Endothelial cell (in vitro differentiated cells): ENCODE data around the gene TRMT13. TPM values are rescaled to one million over a fixed set of nuclear protein-coding genes. Genes with fewer than 3 reads are reported as not detected.

Experiments used
- DNase-seq: peaks from one replicate; pipeline ENCODE4 v3.0.0; 2021; ENCODE audit warnings: low spot score
- H3K27ac Mint-ChIP-seq: one replicate; pipeline ENCODE4 v1.8.0; 2021; ENCODE audit warnings: mixed read lengths, inconsistent platforms; ENCODE audit not compliant: unreplicated experiment
- H3K27me3 Mint-ChIP-seq: one replicate; pipeline ENCODE4 v1.8.0; 2021; ENCODE audit warnings: mild to moderate bottlenecking, moderate library complexity, mixed read lengths, inconsistent platforms; ENCODE audit not compliant: unreplicated experiment
- H3K36me3 Mint-ChIP-seq: one replicate; pipeline ENCODE4 v1.8.0; 2021; ENCODE audit warnings: mild to moderate bottlenecking, low read depth, mixed read lengths, inconsistent platforms; ENCODE audit not compliant: unreplicated experiment
- H3K4me1 Mint-ChIP-seq: one replicate; pipeline ENCODE4 v1.8.0; 2021; ENCODE audit warnings: mild to moderate bottlenecking, mixed read lengths, inconsistent platforms; ENCODE audit not compliant: unreplicated experiment
- H3K4me3 Mint-ChIP-seq: one replicate; pipeline ENCODE4 v1.8.0; 2021; ENCODE audit warnings: mild to moderate bottlenecking, mixed read lengths, inconsistent platforms; ENCODE audit not compliant: unreplicated experiment
- H3K9me3 Mint-ChIP-seq: one replicate; pipeline ENCODE4 v1.8.0; 2021; ENCODE audit warnings: mixed read lengths, inconsistent platforms; ENCODE audit not compliant: unreplicated experiment
- total RNA-seq: library from RNA; stranded (reverse); fragmentation: NEBNext Ultra II Directional; extraction: Animal tissue kit (Norgen Biotek cat#: 25700); gene quantifications from one replicate; pipeline ENCODE4 v1.2.1, GENCODE V29; 2021; ENCODE audit not compliant: unreplicated experiment
- TF ChIP-seq, protein P1 (sequence below): fragments of 200-600 bp; sonication (generic); IDR thresholded peaks from one replicate; pipeline ENCODE4 v1.5.0; 2021; ENCODE audit warnings: antibody characterized with exemption; ENCODE audit not compliant: unreplicated experiment

TRMT13 gene
- total RNA-seq, 1 donor from 2014 or later: 10.5 TPM

- no peak overlapping the region for H3K4me3 Mint-ChIP-seq
- TF ChIP-seq, protein P1, sequence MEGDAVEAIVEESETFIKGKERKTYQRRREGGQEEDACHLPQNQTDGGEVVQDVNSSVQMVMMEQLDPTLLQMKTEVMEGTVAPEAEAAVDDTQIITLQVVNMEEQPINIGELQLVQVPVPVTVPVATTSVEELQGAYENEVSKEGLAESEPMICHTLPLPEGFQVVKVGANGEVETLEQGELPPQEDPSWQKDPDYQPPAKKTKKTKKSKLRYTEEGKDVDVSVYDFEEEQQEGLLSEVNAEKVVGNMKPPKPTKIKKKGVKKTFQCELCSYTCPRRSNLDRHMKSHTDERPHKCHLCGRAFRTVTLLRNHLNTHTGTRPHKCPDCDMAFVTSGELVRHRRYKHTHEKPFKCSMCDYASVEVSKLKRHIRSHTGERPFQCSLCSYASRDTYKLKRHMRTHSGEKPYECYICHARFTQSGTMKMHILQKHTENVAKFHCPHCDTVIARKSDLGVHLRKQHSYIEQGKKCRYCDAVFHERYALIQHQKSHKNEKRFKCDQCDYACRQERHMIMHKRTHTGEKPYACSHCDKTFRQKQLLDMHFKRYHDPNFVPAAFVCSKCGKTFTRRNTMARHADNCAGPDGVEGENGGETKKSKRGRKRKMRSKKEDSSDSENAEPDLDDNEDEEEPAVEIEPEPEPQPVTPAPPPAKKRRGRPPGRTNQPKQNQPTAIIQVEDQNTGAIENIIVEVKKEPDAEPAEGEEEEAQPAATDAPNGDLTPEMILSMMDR: no peak
- H3K27me3 Mint-ChIP-seq: peaks cover 2% of the 10 kb centered on the region
- H3K9me3 Mint-ChIP-seq: no peaks in the 10 kb centered on the region
- no peaks in the 10 kb centered on the region for H3K4me1 Mint-ChIP-seq
- H3K27ac Mint-ChIP-seq: no peak overlapping the region
- no peaks in the 10 kb centered on the region for H3K36me3 Mint-ChIP-seq
- DNase-seq: no peak
Measured at GRCh38 chr1:100122177-100122576, 10.8 kb upstream of the TRMT13 start.

GRCh38 chr1:100127226-100127625 is 5.7 kb upstream of the TRMT13 start:
- DNase-seq: no peak
- Mint-ChIP-seq H3K36me3 (no peaks in the 10 kb centered on the region), H3K27ac (no peak overlapping the region), H3K9me3 (no peaks in the 10 kb centered on the region), H3K4me1 (no peaks in the 10 kb centered on the region), H3K27me3 (peaks cover 2% of the 10 kb centered on the region), H3K4me3 (no peak overlapping the region)
- TF ChIP-seq, protein P1: no peak

DNA sequence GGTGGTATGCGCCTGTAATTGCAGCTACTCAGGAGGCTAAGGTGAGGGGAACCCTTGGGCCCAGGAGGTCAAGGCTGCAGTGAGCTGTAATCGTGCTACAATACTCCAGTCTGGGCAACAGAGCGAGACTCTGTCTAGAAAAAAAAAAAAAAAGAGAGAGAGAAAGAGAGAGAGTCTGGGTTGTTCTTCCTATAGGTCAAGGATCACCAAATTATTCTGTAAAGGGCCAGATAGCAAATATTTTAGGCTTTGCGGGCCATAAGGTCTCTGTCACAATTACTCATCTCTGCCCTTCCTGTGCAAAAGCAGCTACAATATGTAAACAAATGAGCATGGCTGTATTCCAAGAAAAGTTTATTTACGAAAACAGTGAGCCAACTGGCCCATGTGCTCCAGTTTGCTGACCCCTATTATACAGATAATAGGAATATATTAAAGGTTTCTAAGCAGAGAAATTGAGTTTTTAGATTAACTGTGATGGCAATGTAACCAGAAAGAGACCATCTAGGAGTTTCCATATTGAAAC is 2.3 kb upstream of the TRMT13 start:
- H3K4me3 Mint-ChIP-seq: no peak overlapping the region
- H3K36me3 Mint-ChIP-seq: no peaks in the 10 kb centered on the region
- no peak overlapping the region for H3K27ac Mint-ChIP-seq

GRCh38 chr1:100131623-100132022 is 1.3 kb upstream of the TRMT13 start:
- TF ChIP-seq, protein P1: no peak
- Mint-ChIP-seq H3K9me3 (no peaks in the 10 kb centered on the region), H3K27me3 (peaks cover 6% of the 10 kb centered on the region), H3K4me1 (peaks cover 10% of the 10 kb centered on the region), H3K27ac (no peak overlapping the region), H3K4me3 (peak overlapping the region; percentile 99), H3K36me3 (no peaks in the 10 kb centered on the region)
- no peak for DNase-seq

More for the DNA sequence above, 2.3 kb upstream of the TRMT13 start:
- TF ChIP-seq, protein P1: no peak
- DNase-seq: no peak
- Mint-ChIP-seq H3K27me3 (peaks cover 6% of the 10 kb centered on the region), H3K4me1 (peaks cover 10% of the 10 kb centered on the region), H3K9me3 (no peaks in the 10 kb centered on the region)

DNA sequence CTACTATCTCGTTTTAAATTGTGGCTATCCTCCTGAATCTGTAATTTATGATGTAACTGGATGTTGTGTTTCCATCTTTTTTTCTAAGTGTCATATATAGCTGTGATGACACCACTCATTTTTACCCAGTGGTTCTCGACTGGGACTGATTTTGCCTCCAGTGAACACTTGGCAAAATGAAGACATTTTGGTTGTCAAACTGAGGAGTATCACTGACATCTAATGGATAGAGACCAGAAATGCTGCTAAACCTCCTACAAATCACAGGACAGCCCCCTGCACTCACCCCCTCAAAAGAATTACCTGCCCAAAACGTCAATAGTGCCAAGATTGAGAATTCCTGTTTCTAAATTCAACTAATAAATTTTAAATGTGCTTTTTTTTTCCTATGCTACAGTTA is 1.9 kb downstream of the TRMT13 start:
- peak overlapping the region; percentile 34 for H3K27ac Mint-ChIP-seq

More for the DNA sequence above, 1.9 kb downstream of the TRMT13 start:
- Mint-ChIP-seq H3K36me3 (no peaks in the 10 kb centered on the region), H3K27me3 (peaks cover 6% of the 10 kb centered on the region), H3K4me1 (peaks cover 10% of the 10 kb centered on the region), H3K9me3 (no peaks in the 10 kb centered on the region), H3K4me3 (no peak overlapping the region)
- TF ChIP-seq, protein P1: no peak
- no peak for DNase-seq
